Ascending aorta (tissue), 2 donors: ENCODE measurements around the gene RPLP2. TPM values are rescaled to one million over a fixed set of nuclear protein-coding genes. Genes with fewer than 3 reads are reported as not detected.

Experiments
- DNase-seq, 2 donors: peaks; one replicate each; pipeline ENCODE4 v3.0.0-alpha.2; 2019; ENCODE audit warnings: low spot score in 2 of 2
- H3K27ac ChIP-seq, 2 donors: fragments of 200-600 bp; sonication (generic); one replicate each; pipeline ENCODE4 v1.5.1; 2016 to 2017; ENCODE audit warnings: mild to moderate bottlenecking in 1 of 2
- H3K27me3 ChIP-seq: fragments of 200-600 bp; sonication (generic); one replicate; pipeline ENCODE4 v1.5.1; 2017
- H3K36me3 ChIP-seq, 2 donors: fragments of 200-600 bp; sonication (generic); one replicate each; pipeline ENCODE4 v1.5.1; 2016
- H3K4me1 ChIP-seq, 2 donors: fragments of 200-600 bp; sonication (generic); one replicate each; pipeline ENCODE4 v1.5.1; 2016 to 2017; ENCODE audit warnings: mild to moderate bottlenecking in 1 of 2
- H3K4me3 ChIP-seq, 2 donors: fragments of 200-600 bp; sonication (generic); one replicate each; pipeline ENCODE4 v1.5.1; 2016 to 2017; ENCODE audit warnings: mild to moderate bottlenecking in 1 of 2
- H3K9me3 ChIP-seq, 2 donors: fragments of 200-600 bp; sonication (generic); one replicate each; pipeline ENCODE4 v1.5.1; 2016
- CTCF ChIP-seq, 3 experiments: fragments of 200-600 bp in 2 of 3; fragments of 450-650 bp in 1 of 3; sonication (generic) in 2 of 3; IDR thresholded peaks; one replicate each; pipeline ENCODE4 v1.5.1; 2016 to 2019; ENCODE audit warnings: antibody characterized with exemption in 3 of 3, mild to moderate bottlenecking in 1 of 3, moderate library complexity in 1 of 3
- intact Hi-C: fragments of 100-400 bp; cut with DNase I; formaldehyde crosslinking; loops from one replicate; pipeline ENCODE4 v1.15.1; 2023
- total RNA-seq: library from RNA; depleted of rRNA; stranded (reverse); fragments of >200 nt; gene quantifications from one replicate; pipeline ENCODE4 v1.1.0, GENCODE V29; 2016

Gene RPLP2
- total RNA-seq, 1 donor from 2014 or later, result 897 TPM

- Histone ChIP-seq H3K27ac (no peak overlapping the region), H3K4me3 (no peak overlapping the region), H3K9me3 (no peaks in the 10 kb centered on the region), H3K36me3 (no peaks in the 10 kb centered on the region), H3K27me3 (no peaks in the 10 kb centered on the region), H3K4me1 (peaks cover 0 to 14% of the 10 kb centered on the region in 2 donors)
- TF ChIP-seq CTCF (IDR thresholded peaks at IDR 0.05), result no peak
- DNase-seq, result no peak
- intact Hi-C loops, result no loop called here
Measured at GRCh38 chr11:782264-783174, 27.2 kb upstream of the RPLP2 start.

- DNase-seq, result peak; percentile 22 to 83
- H3K4me1 ChIP-seq, result peaks cover 0 to 8% of the 10 kb centered on the region in 2 donors
- no peaks in the 10 kb centered on the region for H3K9me3 ChIP-seq
- peak; percentile 58 to 76 (median 61) for TF ChIP-seq CTCF (IDR thresholded peaks at IDR 0.05)
- peak overlapping the region; percentile 13 to 20 for H3K27ac ChIP-seq
- peak overlapping the region in 1 of 2 donors; percentile 17 for H3K4me3 ChIP-seq
- intact Hi-C loops, result no loop called here
- no peaks in the 10 kb centered on the region for H3K36me3 ChIP-seq
- H3K27me3 ChIP-seq, result peaks cover 3% of the 10 kb centered on the region
Measured at GRCh38 chr11:783581-784015, 26.2 kb upstream of the RPLP2 start.

GRCh38 chr11:786235-787083, 23.3 kb upstream of the RPLP2 start:
- no peak for DNase-seq
- Histone ChIP-seq H3K27me3 (peaks cover 3% of the 10 kb centered on the region), H3K4me3 (no peak overlapping the region), H3K9me3 (no peaks in the 10 kb centered on the region), H3K36me3 (no peaks in the 10 kb centered on the region), H3K4me1 (peaks cover 0 to 6% of the 10 kb centered on the region in 2 donors), H3K27ac (no peak overlapping the region)
- TF ChIP-seq CTCF (IDR thresholded peaks at IDR 0.05), result no peak
- intact Hi-C loops, result no loop called here

- Histone ChIP-seq H3K27me3 (peaks cover 3% of the 10 kb centered on the region), H3K4me1 (peaks cover 0 to 6% of the 10 kb centered on the region in 2 donors), H3K9me3 (no peaks in the 10 kb centered on the region), H3K27ac (no peak overlapping the region), H3K36me3 (no peaks in the 10 kb centered on the region), H3K4me3 (no peak overlapping the region)
- no peak for DNase-seq
- TF ChIP-seq CTCF (IDR thresholded peaks at IDR 0.05), result no peak
- intact Hi-C loops, result no loop called here
Measured at GRCh38 chr11:787084-787675, 22.6 kb upstream of the RPLP2 start.

- intact Hi-C loops, result no loop called here
- TF ChIP-seq CTCF (IDR thresholded peaks at IDR 0.05), result no peak
- no peak overlapping the region for H3K27ac ChIP-seq
- H3K27me3 ChIP-seq, result peaks cover 3% of the 10 kb centered on the region
- H3K9me3 ChIP-seq, result no peaks in the 10 kb centered on the region
- no peak for DNase-seq
- H3K36me3 ChIP-seq, result peaks cover 0 to 1% of the 10 kb centered on the region in 2 donors
- no peak overlapping the region for H3K4me3 ChIP-seq
- H3K4me1 ChIP-seq, result peaks cover 0 to 4% of the 10 kb centered on the region in 2 donors
Measured at GRCh38 chr11:788009-788640, 21.6 kb upstream of the RPLP2 start.
